CD4-positive, alpha-beta T cell (primary cell): ENCODE results near the gene OR56B4. TPM values are rescaled to one million over a fixed set of nuclear protein-coding genes. Genes with fewer than 3 reads are reported as not detected.
A peak's percentile ranks its signal among the peaks of the same experiment; 100 is the strongest.

Experiments used
- ATAC-seq: fragments of 200-7000 bp; cut with Tn5 transposase; one replicate; pipeline ENCODE4 v1.10.0; 2022; ENCODE audit warnings: mild to moderate bottlenecking; ENCODE audit not compliant: poor library complexity
- CTCF ChIA-PET: fragments of 350-600 bp; sonication (Branson Sonifier 250); formaldehyde crosslinking; loops from one replicate; lab custom pipeline; 2021; ENCODE audit warnings: antibody characterized with exemption, inconsistent platforms; lab: Charles Lee
- POLR2A ChIA-PET: fragments of 350-600 bp; sonication (Branson Sonifier 250); formaldehyde crosslinking; loops from one replicate; lab custom pipeline; 2021; ENCODE audit warnings: antibody characterized with exemption, inconsistent platforms; lab: Charles Lee
- DNase-seq, 14 experiments: peaks; one replicate each; pipeline ENCODE4 v3.0.0-alpha.2; 2013 to 2020; ENCODE audit warnings: mixed read lengths in 2 of 14
- H3K27ac ChIP-seq, 2 donors: one replicate each; pipeline versions ENCODE4 v1.5.1 to v1.7.0; 2013; ENCODE audit warnings: low read length in 2 of 2, low read depth in 1 of 2, mild to moderate bottlenecking in 1 of 2
- H3K27me3 ChIP-seq, 2 experiments: 1 replicate in 1 of 2; 2 replicates in 1 of 2; pipeline versions ENCODE4 v1.6.1 to v1.7.0; 2013; ENCODE audit warnings: low read length in 2 of 2, control low read depth in 1 of 2, mild to moderate bottlenecking in 1 of 2, moderate library complexity in 1 of 2; ENCODE audit not compliant: insufficient read depth in 2 of 2, control insufficient read depth in 1 of 2
- H3K36me3 ChIP-seq: one replicate; pipeline ENCODE4 v1.6.1; 2013; ENCODE audit warnings: low read length, control low read depth; ENCODE audit not compliant: insufficient read depth
- H3K4me1 ChIP-seq: one replicate; pipeline ENCODE4 v1.6.1; 2013; ENCODE audit warnings: low read length, control low read depth; ENCODE audit not compliant: insufficient read depth
- H3K4me3 ChIP-seq: one replicate; pipeline ENCODE4 v1.5.1; 2013; ENCODE audit warnings: mild to moderate bottlenecking, low read length, moderate library complexity
- H3K9me3 ChIP-seq, 2 experiments: 1 replicate in 1 of 2; 2 replicates in 1 of 2; pipeline versions ENCODE4 v1.6.1 to v1.7.0; 2013; ENCODE audit warnings: low read length in 2 of 2, mild to moderate bottlenecking in 2 of 2, control low read depth in 1 of 2, moderate library complexity in 1 of 2; ENCODE audit not compliant: control insufficient read depth in 1 of 2, insufficient read depth in 1 of 2
- H3K27ac Mint-ChIP-seq: one replicate; pipeline ENCODE4 v1.8.0; 2020; ENCODE audit warnings: mixed read lengths
- H3K27me3 Mint-ChIP-seq: one replicate; pipeline ENCODE4 v1.8.0; 2021; ENCODE audit warnings: mixed read lengths
- H3K36me3 Mint-ChIP-seq: one replicate; pipeline ENCODE4 v1.8.0; 2021; ENCODE audit warnings: low read depth, mixed read lengths
- H3K4me1 Mint-ChIP-seq: one replicate; pipeline ENCODE4 v1.8.0; 2021; ENCODE audit warnings: low read depth, mixed read lengths
- H3K4me3 Mint-ChIP-seq: one replicate; pipeline ENCODE4 v1.8.0; 2020; ENCODE audit warnings: mild to moderate bottlenecking, mixed read lengths
- H3K9me3 Mint-ChIP-seq: one replicate; pipeline ENCODE4 v1.8.0; 2020; ENCODE audit warnings: mixed read lengths
- intact Hi-C, 2 experiments: fragments of 100-400 bp; cut with DNase I in 1 of 2; cut with micrococcal nuclease in 1 of 2; formaldehyde crosslinking; loops; one replicate each; pipeline versions ENCODE4 v1.15.1 to v1.9.0; 2023 to 2025; cut with DNase I, micrococcal nuclease
- total RNA-seq, 174 experiments: library from RNA in 2 of 174; stranded (reverse) in 2 of 174; gene quantifications; one replicate each; pipeline ENCODE4 v1.2.3 and lab custom pipeline; 2021 to 2026
- TF ChIP-seq, protein P1 (sequence below): fragments of 200-600 bp; IDR thresholded peaks from one replicate; pipeline ENCODE4 v1.8.0; 2022; ENCODE audit warnings: antibody characterized with exemption, mild to moderate bottlenecking

The OR56B4 gene
- total RNA-seq, 2 experiments from 2014 or later, result not detected

DNA sequence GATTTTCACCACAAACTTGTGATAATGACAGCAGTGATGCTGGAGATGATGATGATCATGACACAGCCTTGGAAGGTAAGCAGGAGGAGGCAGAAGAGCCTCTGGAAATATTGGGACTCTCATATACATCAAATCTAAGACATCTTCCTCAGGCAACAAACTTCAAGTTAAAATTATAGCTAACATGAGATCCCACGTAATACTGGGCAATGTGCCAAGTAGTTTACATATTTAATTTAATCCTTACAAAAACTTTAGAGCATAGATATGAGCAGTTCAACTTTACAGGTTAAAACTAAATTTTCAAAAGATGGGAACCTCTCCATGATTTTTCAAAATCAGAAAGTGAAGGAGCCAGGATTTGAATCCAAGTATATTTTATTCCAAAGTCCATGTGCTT lies 43.6 kb downstream of the OR56B4 start:
- intact Hi-C loops, result no loop called here
- DNase-seq, result no peak
- POLR2A ChIA-PET, result no interaction called here
- Histone ChIP-seq H3K4me1 (no peaks in the 10 kb centered on the region), H3K4me3 (no peak overlapping the region), H3K9me3 (no peaks in the 10 kb centered on the region), H3K27ac (no peak overlapping the region), H3K36me3 (no peaks in the 10 kb centered on the region), H3K27me3 (no peaks in the 10 kb centered on the region)
- Mint-ChIP-seq H3K9me3 (peaks cover 3% of the 10 kb centered on the region), H3K4me3 (no peak overlapping the region), H3K27me3 (peaks cover 16% of the 10 kb centered on the region), H3K4me1 (no peaks in the 10 kb centered on the region), H3K27ac (no peak overlapping the region), H3K36me3 (no peaks in the 10 kb centered on the region)
- ATAC-seq, result no peak
- TF ChIP-seq, protein P1, sequence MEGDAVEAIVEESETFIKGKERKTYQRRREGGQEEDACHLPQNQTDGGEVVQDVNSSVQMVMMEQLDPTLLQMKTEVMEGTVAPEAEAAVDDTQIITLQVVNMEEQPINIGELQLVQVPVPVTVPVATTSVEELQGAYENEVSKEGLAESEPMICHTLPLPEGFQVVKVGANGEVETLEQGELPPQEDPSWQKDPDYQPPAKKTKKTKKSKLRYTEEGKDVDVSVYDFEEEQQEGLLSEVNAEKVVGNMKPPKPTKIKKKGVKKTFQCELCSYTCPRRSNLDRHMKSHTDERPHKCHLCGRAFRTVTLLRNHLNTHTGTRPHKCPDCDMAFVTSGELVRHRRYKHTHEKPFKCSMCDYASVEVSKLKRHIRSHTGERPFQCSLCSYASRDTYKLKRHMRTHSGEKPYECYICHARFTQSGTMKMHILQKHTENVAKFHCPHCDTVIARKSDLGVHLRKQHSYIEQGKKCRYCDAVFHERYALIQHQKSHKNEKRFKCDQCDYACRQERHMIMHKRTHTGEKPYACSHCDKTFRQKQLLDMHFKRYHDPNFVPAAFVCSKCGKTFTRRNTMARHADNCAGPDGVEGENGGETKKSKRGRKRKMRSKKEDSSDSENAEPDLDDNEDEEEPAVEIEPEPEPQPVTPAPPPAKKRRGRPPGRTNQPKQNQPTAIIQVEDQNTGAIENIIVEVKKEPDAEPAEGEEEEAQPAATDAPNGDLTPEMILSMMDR, result no peak
- CTCF ChIA-PET, result no interaction called here

DNA sequence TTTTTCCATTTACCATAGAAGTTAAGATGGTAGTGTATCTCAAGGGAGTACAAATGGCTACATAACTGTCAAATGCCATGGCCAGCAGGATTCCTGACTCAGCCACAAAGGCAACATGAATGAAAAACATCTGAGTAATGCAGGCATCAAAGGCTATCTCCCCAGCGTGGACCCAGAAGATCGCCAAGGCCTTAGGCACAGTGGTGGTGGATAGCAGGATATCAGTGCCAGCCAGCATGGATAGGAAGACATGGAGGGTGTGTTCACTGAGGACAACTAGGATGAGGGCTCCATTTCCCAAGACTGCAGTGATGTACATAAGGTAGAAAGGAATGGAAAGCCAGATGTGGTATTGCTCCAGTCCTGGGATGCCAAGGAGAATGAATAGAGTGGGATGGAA lies 44.6 kb downstream of the OR56B4 start:
- H3K36me3 Mint-ChIP-seq, result no peaks in the 10 kb centered on the region
- no peaks in the 10 kb centered on the region for H3K4me1 ChIP-seq
- H3K4me3 Mint-ChIP-seq, result no peak overlapping the region
- H3K27me3 Mint-ChIP-seq, result peaks cover 18% of the 10 kb centered on the region
- no peak overlapping the region for H3K27ac ChIP-seq
- TF ChIP-seq, protein P1, result no peak
- no peak overlapping the region for H3K27ac Mint-ChIP-seq
- no peaks in the 10 kb centered on the region for H3K36me3 ChIP-seq
- ChIA-PET CTCF (no interaction called here), POLR2A (no interaction called here)
- no peaks in the 10 kb centered on the region for H3K4me1 Mint-ChIP-seq
- peaks cover 3% of the 10 kb centered on the region for H3K9me3 Mint-ChIP-seq
- no peaks in the 10 kb centered on the region for H3K27me3 ChIP-seq
- no peak for DNase-seq
- ATAC-seq, result no peak
- no peaks in the 10 kb centered on the region for H3K9me3 ChIP-seq
- intact Hi-C loops, result no loop called here
- no peak overlapping the region for H3K4me3 ChIP-seq

DNA sequence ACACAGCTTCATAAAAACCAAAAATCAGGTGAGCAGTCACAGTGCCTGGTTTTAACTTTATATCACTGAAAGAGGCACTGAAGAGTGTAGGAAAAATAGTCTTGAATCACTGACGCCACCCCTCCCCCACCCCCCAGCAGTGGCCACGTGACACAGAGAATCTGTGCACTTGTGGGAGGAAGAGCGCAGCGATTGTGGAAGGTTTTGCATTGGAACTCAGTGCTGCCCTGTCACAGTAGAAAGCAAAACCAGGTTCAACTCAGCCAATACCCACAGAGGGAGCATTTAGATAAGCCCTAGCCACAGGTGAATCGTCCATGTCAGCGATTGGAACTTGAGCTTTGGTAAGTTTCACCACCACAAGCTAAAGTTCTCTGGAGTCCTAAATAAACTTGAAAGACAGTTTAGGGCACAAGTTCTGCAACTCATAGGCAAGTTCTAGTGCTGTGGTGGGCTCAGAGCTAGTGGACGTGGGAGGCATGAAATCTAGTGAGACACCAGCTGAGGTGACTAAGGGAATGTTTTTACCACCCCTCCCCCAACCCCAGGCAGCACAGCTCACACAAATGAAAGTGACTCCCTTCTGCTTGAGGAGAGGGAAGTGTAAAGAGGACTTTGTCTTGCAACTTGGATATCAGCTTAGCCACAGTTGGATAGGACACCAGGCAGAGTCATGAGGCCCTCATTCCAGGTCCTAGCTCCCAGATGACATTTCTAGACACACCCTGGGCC lies 49.3 kb downstream of the OR56B4 start:
- H3K4me1 ChIP-seq, result no peaks in the 10 kb centered on the region
- CTCF ChIA-PET, result no interaction called here
- H3K27ac ChIP-seq, result no peak overlapping the region
- Mint-ChIP-seq H3K27me3 (peaks cover 34% of the 10 kb centered on the region), H3K36me3 (no peaks in the 10 kb centered on the region), H3K4me1 (no peaks in the 10 kb centered on the region), H3K27ac (no peak overlapping the region), H3K4me3 (no peak overlapping the region), H3K9me3 (no peaks in the 10 kb centered on the region)
- no peaks in the 10 kb centered on the region for H3K9me3 ChIP-seq
- DNase-seq (peak in 1 of 14 experiments; percentile 6), ATAC-seq (no peak)
- no peaks in the 10 kb centered on the region for H3K36me3 ChIP-seq
- intact Hi-C loops, result no loop called here
- no peaks in the 10 kb centered on the region for H3K27me3 ChIP-seq
- no peak overlapping the region for H3K4me3 ChIP-seq
- POLR2A ChIA-PET, result no interaction called here
- TF ChIP-seq, protein P1, result no peak

Other genes with a start within 250 kb of the OR56B4 start
- not detected for gene OR52E8, start 250.0 kb upstream of the OR56B4 start, total RNA-seq
- gene OR52E4, start 227.1 kb upstream of the OR56B4 start, total RNA-seq, result not detected
- not detected for gene OR52E5, start 214.5 kb upstream of the OR56B4 start, total RNA-seq
- gene OR56A3, start 165.4 kb upstream of the OR56B4 start, total RNA-seq, result not detected
- gene OR56A5, start 139.2 kb upstream of the OR56B4 start, total RNA-seq, result not detected
- gene OR52L1, start 120.7 kb upstream of the OR56B4 start, total RNA-seq, result not detected
- not detected for gene OR56A4, start 100.7 kb upstream of the OR56B4 start, total RNA-seq
- gene OR56A1, start 76.9 kb upstream of the OR56B4 start, total RNA-seq, result not detected
- not detected for gene OR52B2, start 62.6 kb downstream of the OR56B4 start, total RNA-seq
- not detected for gene OR52W1, start 91.5 kb downstream of the OR56B4 start, total RNA-seq
- gene C11orf42, start 97.9 kb downstream of the OR56B4 start, total RNA-seq, result not detected
- gene FHIP1B, start 127.0 kb downstream of the OR56B4 start, total RNA-seq, result 10 to 100 TPM; 26.7 to 27.7 TPM
- gene CNGA4, start 131.4 kb downstream of the OR56B4 start, total RNA-seq, result under 1 TPM in 1 of 2 experiments, not detected in 1; 0.16 TPM
- gene CCKBR, start 152.2 kb downstream of the OR56B4 start, total RNA-seq, result not detected
- under 1 TPM in 1 of 2 experiments, not detected in 1; 0.27 TPM for gene CAVIN3, start 212.8 kb downstream of the OR56B4 start, total RNA-seq